Fibroblast of the conjunctiva (primary cell): Measurements from ENCODE around the gene BIRC7.

Experiments used
- DNase-seq: peaks from one replicate; pipeline ENCODE4 v3.0.0-alpha.2; 2010; ENCODE audit warnings: low read depth

The BIRC7 gene

DNA sequence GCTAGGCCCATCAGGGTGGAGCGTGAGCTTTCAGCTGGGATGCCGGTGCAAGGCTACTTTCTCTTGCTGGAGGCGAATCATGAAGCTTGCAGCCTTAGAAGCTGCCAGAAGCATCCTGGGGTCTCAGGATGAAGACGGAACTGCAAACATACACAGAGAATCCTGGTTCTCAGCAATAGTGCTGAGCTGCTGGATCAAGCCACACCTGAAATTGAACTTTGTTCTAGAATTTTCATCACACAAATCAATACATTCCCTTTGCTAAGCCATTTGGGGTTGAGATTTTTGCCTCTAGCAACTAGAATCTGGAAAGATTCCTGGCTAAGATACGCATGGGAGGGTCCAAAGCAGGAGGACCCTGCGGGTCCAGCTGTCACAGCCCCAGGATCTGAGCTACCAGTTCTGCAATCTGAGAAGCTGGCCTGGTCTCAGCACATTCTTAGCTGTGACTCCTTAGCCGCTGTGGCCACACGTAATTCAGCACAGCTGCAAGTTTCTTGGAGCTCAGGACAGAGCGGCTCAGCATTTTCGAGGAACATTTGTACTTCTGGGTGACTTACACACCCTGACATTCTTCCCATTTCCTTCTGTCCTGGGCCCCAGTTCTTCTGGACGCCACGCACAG lies 30.3 kb downstream of the BIRC7 start:
- peak; percentile 8 for DNase-seq

GRCh38 chr20:63267691-63268090 lies 32.0 kb downstream of the BIRC7 start:
- no peak for DNase-seq

GRCh38 chr20:63268256-63268655 lies 32.6 kb downstream of the BIRC7 start:
- no peak for DNase-seq

GRCh38 chr20:63268671-63269439 lies 33.1 kb downstream of the BIRC7 start:
- DNase-seq, result no peak

GRCh38 chr20:63269724-63270123 lies 34.0 kb downstream of the BIRC7 start:
- DNase-seq, result no peak

DNA sequence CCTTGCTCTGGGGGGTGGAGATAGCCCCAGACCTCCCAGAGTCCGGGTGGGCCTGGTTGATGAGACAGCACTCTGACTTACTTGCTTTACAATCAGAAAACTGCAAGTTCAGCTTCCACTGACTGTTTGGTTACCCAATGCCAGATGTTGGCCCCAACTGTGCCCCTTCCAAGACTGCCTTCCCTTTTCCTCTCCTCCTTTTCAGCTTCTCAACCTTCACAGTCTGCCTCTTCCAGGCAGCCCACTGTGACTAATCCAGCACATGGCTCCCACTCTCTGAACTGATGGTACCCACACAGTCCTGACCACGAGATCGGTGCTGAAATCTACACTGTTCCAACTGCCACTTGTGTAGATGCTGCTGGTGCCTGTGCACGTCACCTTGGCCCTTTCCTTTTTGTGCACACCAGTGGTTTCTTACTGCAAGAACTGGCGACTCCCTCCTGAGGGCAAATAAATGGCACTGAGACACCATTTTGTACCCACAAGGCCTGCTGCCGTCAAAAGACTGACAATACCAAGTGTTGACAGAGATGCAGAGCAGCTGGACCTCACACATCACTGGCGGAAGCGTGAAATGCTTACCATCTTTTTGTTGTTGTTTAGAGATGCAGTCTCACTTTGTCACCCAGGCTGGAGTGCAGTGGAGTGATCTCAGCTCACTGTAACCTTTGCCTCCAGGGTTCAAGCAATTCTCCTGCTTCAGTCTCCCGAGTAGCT lies 35.1 kb downstream of the BIRC7 start:
- DNase-seq, result no peak

DNA sequence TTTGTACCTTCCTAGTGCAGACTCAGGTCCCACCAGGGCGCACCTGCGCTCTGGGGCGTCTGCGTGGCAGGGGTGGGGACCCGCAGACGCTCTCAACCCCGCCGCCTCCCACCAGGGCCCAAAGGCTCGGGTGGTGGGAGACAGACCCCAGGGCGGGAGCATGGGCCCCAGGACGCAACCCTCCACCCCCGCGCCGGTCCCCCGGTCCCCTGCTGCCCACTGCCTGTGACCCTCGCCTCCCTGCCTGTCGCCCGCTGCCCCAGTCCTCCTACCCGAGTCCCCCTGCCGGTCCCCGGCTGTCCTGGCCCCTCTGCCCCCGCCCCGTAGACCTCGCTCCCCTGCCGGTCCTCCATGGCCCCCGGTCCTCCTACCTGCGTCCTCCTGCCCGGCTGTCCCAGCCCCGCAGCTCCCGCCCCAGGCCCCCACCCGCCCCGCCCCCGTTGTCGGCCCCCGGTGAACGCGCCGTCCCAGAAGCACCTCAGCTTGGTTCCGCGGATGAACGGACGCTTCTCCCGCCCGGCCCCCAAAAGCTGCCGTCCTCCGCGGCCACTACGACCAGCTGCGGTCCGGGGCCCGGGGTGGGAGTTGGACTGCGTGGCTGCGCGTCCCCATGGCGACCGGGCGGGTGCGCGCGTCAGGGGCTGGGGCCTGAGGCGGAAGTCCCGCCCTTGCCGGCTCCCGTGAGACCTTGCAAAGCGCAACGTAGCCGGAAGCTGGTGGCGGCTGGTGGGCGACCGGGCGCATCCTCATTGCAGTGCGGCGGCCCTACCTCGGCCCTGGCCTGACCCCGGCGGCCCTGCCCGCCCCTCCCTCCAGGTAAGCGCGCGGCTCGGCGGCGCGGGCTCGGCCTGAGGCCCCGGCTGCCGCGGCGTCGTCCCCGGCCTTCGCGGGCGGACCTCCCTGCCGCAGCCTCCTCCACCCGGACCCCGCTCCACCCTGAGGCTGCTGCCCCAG lies 36.7 kb downstream of the BIRC7 start, which contains the start of gene ARFGAP1:
TSS of gene ARFGAP1 (plus strand) at position 709 of the 954 bp plus-strand sequence. CDS start 2,768 bp downstream, outside the sequence.
- peak; percentile 63 for DNase-seq

- DNase-seq, result no peak
Observed at GRCh38 chr20:63273059-63273579, 37.4 kb downstream of the BIRC7 start.

GRCh38 chr20:63273635-63274380 lies 38.1 kb downstream of the BIRC7 start:
- DNase-seq, result no peak

GRCh38 chr20:63274381-63275228 lies 38.9 kb downstream of the BIRC7 start:
- no peak for DNase-seq

GRCh38 chr20:63275825-63276224 lies 40.1 kb downstream of the BIRC7 start:
- no peak for DNase-seq

DNA sequence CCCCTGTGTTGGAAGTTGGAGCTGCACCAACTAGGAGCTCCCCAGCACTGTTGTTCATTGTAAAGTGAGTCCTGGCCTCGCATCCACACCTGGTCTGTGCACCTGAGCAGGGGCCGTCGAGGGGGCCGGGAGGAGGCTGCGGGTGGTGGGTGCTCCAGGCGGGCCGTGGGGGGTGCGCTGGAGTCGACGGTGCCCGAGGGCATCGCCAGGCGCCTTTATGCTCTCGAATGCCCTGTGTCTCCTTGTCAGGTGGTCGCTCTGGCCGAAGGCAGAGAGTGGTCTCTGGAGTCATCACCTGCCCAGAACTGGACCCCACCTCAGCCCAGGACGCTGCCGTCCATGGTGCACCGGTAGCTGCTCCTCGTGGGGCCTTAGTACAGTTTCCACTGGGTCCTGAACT lies 41.3 kb downstream of the BIRC7 start:
- no peak for DNase-seq

- DNase-seq, result no peak
Observed at GRCh38 chr20:63277466-63278272, 42.0 kb downstream of the BIRC7 start.

DNA sequence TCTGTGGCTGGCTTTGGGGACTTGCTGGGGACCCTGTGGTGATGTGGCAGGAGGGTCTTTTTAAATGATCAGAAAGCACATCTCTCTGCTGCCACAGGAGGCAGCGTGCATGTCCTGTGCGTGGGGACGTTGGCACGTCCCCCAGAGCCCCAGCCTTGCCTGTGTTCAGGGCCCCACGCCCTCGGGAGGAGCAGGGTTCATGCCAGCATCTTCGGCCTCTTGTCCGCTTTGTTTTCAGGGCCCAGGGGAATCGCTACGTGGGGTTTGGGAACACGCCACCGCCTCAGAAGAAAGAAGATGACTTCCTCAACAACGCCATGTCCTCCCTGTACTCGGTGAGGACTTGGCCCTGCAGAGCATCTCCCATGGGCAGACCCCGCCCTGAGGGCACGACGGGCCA lies 43.0 kb downstream of the BIRC7 start:
- DNase-seq, result no peak

- no peak for DNase-seq
Observed at GRCh38 chr20:63279931-63280330, 44.2 kb downstream of the BIRC7 start.

- no peak for DNase-seq
Observed at GRCh38 chr20:63280371-63280770, 44.7 kb downstream of the BIRC7 start.

- DNase-seq, result no peak
Observed at GRCh38 chr20:63280929-63281545, 45.3 kb downstream of the BIRC7 start.
